ENCODE results near the gene DEFB123.
"Not testable (repeated sequence)": the region's sequence is repeated elsewhere in the genome, so short reads cannot be mapped to it uniquely, and the experiment has no call there.

DEFB123 gene

GRCh38 chr20:31414381-31414780 is 26.1 kb upstream of the DEFB123 start:
- TF ChIP-seq, protein P1, sequence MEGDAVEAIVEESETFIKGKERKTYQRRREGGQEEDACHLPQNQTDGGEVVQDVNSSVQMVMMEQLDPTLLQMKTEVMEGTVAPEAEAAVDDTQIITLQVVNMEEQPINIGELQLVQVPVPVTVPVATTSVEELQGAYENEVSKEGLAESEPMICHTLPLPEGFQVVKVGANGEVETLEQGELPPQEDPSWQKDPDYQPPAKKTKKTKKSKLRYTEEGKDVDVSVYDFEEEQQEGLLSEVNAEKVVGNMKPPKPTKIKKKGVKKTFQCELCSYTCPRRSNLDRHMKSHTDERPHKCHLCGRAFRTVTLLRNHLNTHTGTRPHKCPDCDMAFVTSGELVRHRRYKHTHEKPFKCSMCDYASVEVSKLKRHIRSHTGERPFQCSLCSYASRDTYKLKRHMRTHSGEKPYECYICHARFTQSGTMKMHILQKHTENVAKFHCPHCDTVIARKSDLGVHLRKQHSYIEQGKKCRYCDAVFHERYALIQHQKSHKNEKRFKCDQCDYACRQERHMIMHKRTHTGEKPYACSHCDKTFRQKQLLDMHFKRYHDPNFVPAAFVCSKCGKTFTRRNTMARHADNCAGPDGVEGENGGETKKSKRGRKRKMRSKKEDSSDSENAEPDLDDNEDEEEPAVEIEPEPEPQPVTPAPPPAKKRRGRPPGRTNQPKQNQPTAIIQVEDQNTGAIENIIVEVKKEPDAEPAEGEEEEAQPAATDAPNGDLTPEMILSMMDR (IDR thresholded peaks at IDR 0.05; ENCODE audit: low read depth, low read length, missing control alignments) = no peak
- in situ Hi-C loops (cut with HindIII; ENCODE audit: low sequenced_read_pairs) = no loop called here
- no peak for DNase-seq (ENCODE audit: low read depth)
- H3K4me3 ChIP-seq (ENCODE audit: low read depth, low read length) = no peak overlapping the region

GRCh38 chr20:31415653-31416052 is 24.8 kb upstream of the DEFB123 start:
- in situ Hi-C loops (cut with HindIII; ENCODE audit: low sequenced_read_pairs) = no loop called here
- no peak for DNase-seq (ENCODE audit: low read depth)
- TF ChIP-seq, protein P1 (IDR thresholded peaks at IDR 0.05; ENCODE audit: low read depth, low read length, missing control alignments) = no peak
- no peak overlapping the region for H3K4me3 ChIP-seq (ENCODE audit: low read depth, low read length)

- no peak overlapping the region for H3K4me3 ChIP-seq (ENCODE audit: low read depth, low read length)
- TF ChIP-seq, protein P1 (IDR thresholded peaks at IDR 0.05; ENCODE audit: low read depth, low read length, missing control alignments) = no peak
- no peak for DNase-seq (ENCODE audit: low read depth)
- in situ Hi-C loops (cut with HindIII; ENCODE audit: low sequenced_read_pairs) = no loop called here
Measured at GRCh38 chr20:31418307-31418706, 22.1 kb upstream of the DEFB123 start.

GRCh38 chr20:31425797-31426196 is 14.6 kb upstream of the DEFB123 start:
- in situ Hi-C loops (cut with HindIII; ENCODE audit: low sequenced_read_pairs) = no loop called here
- DNase-seq (ENCODE audit: low read depth) = no peak
- H3K4me3 ChIP-seq (ENCODE audit: low read depth, low read length) = no peak overlapping the region
- TF ChIP-seq, protein P1 (IDR thresholded peaks at IDR 0.05; ENCODE audit: low read depth, low read length, missing control alignments) = no peak

DNA sequence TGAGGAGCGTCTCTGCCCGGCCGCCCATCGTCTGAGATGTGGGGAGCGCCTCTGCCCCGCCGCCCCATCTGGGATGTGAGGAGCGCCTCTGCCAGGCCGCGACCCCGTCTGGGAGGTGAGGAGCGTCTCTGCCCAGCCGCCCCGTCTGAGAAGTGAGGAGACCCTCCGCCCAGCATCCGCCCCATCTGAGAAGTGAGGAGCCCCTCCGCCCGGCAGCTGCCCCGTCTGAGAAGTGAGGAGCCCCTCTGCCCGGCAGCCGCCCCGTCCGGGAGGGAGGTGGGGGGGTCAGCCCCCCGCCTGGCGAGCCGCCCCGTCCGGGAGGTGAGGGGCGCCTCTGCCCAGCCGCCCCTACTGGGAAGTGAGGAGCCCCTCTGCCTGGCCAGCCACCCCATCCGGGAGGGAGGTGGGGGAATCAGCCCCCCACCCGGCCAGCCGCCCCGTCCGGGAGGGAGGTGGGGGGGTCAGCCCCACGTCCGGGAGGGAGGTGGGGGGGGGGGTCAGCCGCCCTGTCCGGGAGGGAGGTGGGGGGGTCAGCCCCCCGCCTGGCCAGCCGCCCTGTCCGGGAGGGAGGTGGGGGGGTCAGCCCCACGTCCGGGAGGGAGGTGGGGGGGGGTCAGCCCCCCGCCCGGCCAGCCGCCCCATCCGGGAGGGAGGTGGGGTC is 13.4 kb upstream of the DEFB123 start:
- in situ Hi-C loops (cut with HindIII; ENCODE audit: low sequenced_read_pairs); H3K4me3 ChIP-seq (ENCODE audit: low read depth, low read length); DNase-seq (ENCODE audit: low read depth): not testable (repeated sequence)

DNA sequence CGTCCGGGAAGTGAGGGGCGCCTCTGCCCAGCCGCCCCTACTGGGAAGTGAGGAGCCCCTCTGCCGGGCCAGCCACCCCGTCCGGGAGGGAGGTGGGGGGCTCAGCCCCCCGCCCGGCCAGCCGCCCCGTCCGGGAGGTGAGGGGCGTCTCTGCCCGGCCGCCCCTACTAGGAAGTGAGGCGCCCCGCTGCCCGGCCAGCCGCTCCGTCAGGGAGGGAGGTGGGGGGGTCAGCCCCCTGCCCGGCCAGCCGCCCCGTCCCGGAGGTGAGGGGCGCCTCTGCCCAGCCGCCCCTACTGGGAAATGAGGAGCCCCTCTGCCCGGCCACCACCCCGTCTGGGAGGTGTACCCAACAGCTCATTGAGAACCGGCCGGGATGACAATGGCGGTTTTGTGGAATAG is 12.9 kb upstream of the DEFB123 start:
- DNase-seq (ENCODE audit: low read depth); H3K4me3 ChIP-seq (ENCODE audit: low read depth, low read length); in situ Hi-C loops (cut with HindIII; ENCODE audit: low sequenced_read_pairs): not testable (repeated sequence)

DNA sequence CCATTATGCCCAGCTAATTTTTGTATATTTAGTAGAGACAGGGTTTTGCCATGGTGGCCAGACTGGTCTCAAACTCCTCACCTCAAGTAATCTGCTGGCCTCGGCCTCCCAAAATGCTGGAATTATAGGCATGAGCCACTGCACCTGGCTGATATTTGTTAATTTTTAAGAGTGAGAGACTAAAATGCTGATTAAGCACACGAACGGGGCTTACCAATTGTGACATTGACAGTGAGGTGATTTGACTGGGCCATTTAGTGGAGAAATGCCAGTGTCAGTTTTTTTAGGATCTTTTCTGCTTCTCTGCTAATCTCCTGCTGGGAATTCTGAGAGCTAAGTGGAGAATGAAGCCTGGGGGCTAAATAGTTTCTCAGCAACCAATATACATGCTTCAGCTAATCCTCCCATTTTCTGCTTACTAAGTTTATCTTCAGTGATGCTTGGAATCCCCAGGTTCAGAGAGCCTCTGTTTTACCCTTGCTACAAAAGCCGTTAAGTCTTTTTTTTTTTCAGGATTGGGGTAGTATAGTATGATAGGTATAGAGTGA is 9.8 kb upstream of the DEFB123 start:
- DNase-seq (ENCODE audit: low read depth) = no peak
- in situ Hi-C loops (cut with HindIII; ENCODE audit: low sequenced_read_pairs) = no loop called here
- H3K4me3 ChIP-seq (ENCODE audit: low read depth, low read length) = no peak overlapping the region
- TF ChIP-seq, protein P1 (IDR thresholded peaks at IDR 0.05; ENCODE audit: low read depth, low read length, missing control alignments) = no peak

All from astrocyte of the cerebellum (primary cell).